Measurements from ENCODE around the gene SUPT20HL2.
"Not testable (repeated sequence)": the region's sequence is repeated elsewhere in the genome, so short reads cannot be mapped to it uniquely, and the experiment has no call there.

SUPT20HL2 gene

GRCh38 chrX:24314019-24314635, at the start of gene SUPT20HL2:
Gene SUPT20HL2 (minus strand): TSS chrX:24314069. CDS start chrX:24313315, 754 bp downstream.
- DNase-seq, result no peak

GRCh38 chrX:24362089-24362745, 48.3 kb upstream of the SUPT20HL2 start:
- DNase-seq, result not testable (repeated sequence)

GRCh38 chrX:24360272-24360671, 46.4 kb upstream of the SUPT20HL2 start, which contains the start of gene SUPT20HL1:
Gene SUPT20HL1 (plus strand): TSS chrX:24360639. CDS start chrX:24362761, 2,122 bp downstream.
- DNase-seq, result no peak

- no peak for DNase-seq
Observed at GRCh38 chrX:24357106-24357505, 43.2 kb upstream of the SUPT20HL2 start.

GRCh38 chrX:24355095-24355494, 41.2 kb upstream of the SUPT20HL2 start:
- no peak for DNase-seq

GRCh38 chrX:24350217-24350616, 36.3 kb upstream of the SUPT20HL2 start:
- no peak for DNase-seq

GRCh38 chrX:24347881-24348280, 34.0 kb upstream of the SUPT20HL2 start:
- no peak for DNase-seq

- DNase-seq, result no peak
Observed at GRCh38 chrX:24343719-24344118, 29.9 kb upstream of the SUPT20HL2 start.

GRCh38 chrX:24341795-24342194, 27.9 kb upstream of the SUPT20HL2 start:
- no peak for DNase-seq

GRCh38 chrX:24340501-24340900, 26.6 kb upstream of the SUPT20HL2 start:
- no peak for DNase-seq

GRCh38 chrX:24339911-24340310, 26.0 kb upstream of the SUPT20HL2 start:
- no peak for DNase-seq

- no peak for DNase-seq
Observed at GRCh38 chrX:24335871-24336270, 22.0 kb upstream of the SUPT20HL2 start.

- no peak for DNase-seq
Observed at GRCh38 chrX:24334461-24334860, 20.6 kb upstream of the SUPT20HL2 start.

- DNase-seq, result no peak
Observed at GRCh38 chrX:24333371-24333770, 19.5 kb upstream of the SUPT20HL2 start.

GRCh38 chrX:24332878-24333277, 19.0 kb upstream of the SUPT20HL2 start:
- DNase-seq, result no peak

GRCh38 chrX:24325231-24325630, 11.4 kb upstream of the SUPT20HL2 start:
- DNase-seq, result no peak

GRCh38 chrX:24321741-24322395, 8.0 kb upstream of the SUPT20HL2 start:
- no peak for DNase-seq

GRCh38 chrX:24317567-24317966, 3.7 kb upstream of the SUPT20HL2 start:
- DNase-seq, result no peak

- no peak for DNase-seq
Observed at GRCh38 chrX:24316111-24316510, 2.2 kb upstream of the SUPT20HL2 start.

GRCh38 chrX:24312249-24312607, 1.6 kb downstream of the SUPT20HL2 start:
- not testable (repeated sequence) for DNase-seq

- DNase-seq, result not testable (repeated sequence)
Observed at GRCh38 chrX:24311507-24312248, 2.2 kb downstream of the SUPT20HL2 start.

GRCh38 chrX:24310916-24311315, 3.0 kb downstream of the SUPT20HL2 start:
- DNase-seq, result not testable (repeated sequence)

All from activated CD8-positive, alpha-beta memory T cell treated with anti-CD3 and anti-CD28 coated beads, Interleukin-2, amount 50 U/mL, for 48 hours (primary cell).